ENCODE results near the gene DSN1.

DSN1 gene

DNA sequence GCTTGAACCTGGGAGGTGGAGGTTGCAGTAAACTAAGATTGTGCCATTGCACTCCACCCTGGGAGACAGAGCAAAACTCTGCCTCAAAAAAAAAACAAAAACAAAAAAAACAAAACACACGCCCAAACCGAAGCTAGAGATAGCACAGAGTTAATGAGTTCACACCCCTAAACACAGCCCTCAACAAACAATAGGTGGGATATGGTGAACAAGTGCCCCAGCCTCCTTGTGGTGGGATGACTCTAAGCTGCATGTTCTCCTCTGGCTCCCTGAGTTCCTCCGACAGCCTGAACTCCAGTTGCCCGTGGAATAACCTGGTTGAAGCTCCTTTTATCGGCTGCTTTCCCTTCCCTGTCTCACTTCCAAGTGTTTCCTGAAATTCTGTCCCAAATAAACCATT, 22.1 kb upstream of the DSN1 start:
- DNase-seq (ENCODE audit: low read depth, low spot score) = no peak

DNA sequence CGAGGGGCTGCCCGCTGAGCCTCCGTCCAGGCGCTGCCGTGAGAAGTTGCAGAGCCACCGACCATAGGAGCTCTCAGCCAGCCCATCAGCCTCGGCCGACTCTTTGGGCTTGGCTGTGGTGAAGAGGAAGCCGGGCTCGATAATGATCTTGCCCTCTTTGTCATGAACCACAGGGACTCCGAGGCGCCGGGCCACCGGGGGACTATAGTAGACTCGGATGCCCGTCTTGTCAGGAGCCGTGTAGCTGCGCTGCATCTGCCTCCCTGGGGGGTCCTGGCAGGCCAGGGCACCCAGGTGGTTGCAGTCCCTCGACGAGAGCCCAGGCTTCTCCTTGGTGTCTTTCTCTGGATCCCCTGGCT, 20.5 kb upstream of the DSN1 start:
- DNase-seq (ENCODE audit: low read depth, low spot score) = no peak

DNA sequence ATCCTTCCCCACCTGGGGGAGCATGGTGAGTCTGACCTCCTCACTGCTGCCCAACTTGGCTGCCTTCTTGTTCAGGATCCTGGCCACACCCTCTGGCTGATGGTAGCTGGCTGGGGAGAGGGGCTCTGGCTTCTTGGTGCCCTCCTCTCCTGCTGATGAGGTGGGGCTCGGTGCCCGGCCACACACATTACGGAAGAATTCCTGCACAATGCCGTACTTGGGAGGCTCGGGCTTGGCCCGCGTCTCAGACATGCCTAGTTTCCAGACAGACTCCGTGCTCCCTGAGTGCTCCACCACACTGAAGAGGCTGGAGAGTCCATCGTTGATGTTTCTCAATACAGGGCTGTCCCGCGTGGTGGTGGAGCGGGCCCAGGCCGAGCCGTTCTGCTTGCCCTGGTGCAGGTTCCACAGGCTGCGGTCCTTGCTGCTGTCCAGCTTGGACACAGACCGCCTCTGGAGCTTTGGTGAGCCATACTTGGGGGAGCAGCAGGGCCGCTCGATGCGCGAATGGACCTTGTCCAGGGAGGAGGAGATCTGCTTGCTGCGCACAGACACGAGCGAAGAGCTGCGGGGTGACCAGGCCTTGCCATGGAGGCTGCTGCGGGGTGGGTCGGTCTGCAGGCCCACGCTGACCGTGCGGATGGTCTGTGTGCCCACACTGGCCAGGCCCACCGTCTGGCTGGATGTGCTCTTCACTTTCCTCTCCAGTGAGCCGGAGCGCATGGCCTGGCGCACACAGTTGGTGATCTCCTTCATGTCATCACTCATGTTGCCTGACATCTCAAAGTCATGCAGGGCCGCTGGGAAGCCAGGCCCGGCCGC, 19.9 kb upstream of the DSN1 start:
- DNase-seq (ENCODE audit: low read depth, low spot score) = no peak

DNA sequence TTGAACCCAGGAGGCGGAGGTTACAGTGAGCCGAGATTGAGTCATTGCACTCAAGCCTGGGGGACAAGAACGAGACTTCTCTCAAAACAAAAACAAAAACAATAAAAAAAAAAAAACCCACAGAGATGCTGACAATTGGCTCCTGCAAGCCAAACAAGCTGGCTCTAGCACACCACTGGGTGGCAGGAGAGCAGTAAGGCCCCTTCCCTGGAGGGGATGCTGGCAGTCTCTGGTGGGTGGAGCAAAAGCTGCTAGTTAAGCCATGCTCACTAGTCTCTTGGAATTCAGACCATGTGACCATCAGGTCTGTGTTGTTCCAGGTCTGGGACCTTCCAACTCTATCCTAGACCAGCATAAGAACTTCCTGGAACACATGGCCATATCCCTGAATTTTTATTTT, 18.9 kb upstream of the DSN1 start:
- DNase-seq (ENCODE audit: low read depth, low spot score) = no peak

GRCh38 chr20:36791862-36792261, 18.3 kb upstream of the DSN1 start:
- no peak for DNase-seq (ENCODE audit: low read depth, low spot score)

DNA sequence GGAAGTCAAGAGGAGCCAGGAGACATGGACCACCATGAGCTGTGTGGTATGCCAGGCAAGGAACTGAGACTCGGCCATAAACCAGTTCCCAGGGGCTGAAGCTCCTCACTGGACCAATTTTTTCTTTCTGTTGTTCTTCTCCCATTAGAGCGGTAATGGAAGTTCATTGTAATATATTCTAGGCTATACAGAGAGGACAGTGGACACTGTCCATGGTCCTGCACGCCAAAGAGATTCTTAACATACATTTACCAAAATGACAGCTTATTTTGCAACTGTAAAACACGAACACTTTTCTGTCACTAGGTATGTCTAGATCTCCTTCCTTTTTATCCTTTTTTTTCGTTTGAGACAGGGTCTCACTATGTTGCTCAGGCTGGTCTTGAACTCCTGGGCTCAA, 13.1 kb upstream of the DSN1 start:
- DNase-seq (ENCODE audit: low read depth, low spot score) = no peak

- no peak for DNase-seq (ENCODE audit: low read depth, low spot score)
Measured at GRCh38 chr20:36786246-36786645, 12.7 kb upstream of the DSN1 start.

- DNase-seq (ENCODE audit: low read depth, low spot score) = no peak
Measured at GRCh38 chr20:36785308-36785707, 11.7 kb upstream of the DSN1 start.

DNA sequence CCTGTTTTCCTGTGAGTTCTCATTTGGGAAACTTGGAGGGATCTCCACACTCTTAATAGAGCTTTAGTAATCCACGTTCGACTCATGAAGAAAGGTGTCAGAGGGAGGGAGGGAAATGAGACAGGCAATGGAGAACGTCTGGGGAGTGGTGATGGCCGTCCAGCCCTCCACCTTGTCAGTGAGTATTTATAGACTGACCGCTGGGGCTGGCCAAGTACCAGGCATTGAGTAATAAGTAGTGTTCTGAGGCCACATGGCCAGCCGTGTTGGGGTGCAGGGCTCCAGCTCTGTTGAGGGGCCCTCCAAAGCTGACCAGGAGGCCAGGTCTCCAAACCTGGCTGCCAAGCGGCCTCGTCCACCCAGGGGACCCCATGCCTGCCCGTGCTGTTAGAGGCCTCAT, 11.3 kb upstream of the DSN1 start:
- DNase-seq (ENCODE audit: low read depth, low spot score) = no peak

GRCh38 chr20:36784116-36784515, 10.6 kb upstream of the DSN1 start:
- DNase-seq (ENCODE audit: low read depth, low spot score) = no peak

GRCh38 chr20:36779656-36780025, 6.1 kb upstream of the DSN1 start:
- DNase-seq (ENCODE audit: low read depth, low spot score) = no peak

DNA sequence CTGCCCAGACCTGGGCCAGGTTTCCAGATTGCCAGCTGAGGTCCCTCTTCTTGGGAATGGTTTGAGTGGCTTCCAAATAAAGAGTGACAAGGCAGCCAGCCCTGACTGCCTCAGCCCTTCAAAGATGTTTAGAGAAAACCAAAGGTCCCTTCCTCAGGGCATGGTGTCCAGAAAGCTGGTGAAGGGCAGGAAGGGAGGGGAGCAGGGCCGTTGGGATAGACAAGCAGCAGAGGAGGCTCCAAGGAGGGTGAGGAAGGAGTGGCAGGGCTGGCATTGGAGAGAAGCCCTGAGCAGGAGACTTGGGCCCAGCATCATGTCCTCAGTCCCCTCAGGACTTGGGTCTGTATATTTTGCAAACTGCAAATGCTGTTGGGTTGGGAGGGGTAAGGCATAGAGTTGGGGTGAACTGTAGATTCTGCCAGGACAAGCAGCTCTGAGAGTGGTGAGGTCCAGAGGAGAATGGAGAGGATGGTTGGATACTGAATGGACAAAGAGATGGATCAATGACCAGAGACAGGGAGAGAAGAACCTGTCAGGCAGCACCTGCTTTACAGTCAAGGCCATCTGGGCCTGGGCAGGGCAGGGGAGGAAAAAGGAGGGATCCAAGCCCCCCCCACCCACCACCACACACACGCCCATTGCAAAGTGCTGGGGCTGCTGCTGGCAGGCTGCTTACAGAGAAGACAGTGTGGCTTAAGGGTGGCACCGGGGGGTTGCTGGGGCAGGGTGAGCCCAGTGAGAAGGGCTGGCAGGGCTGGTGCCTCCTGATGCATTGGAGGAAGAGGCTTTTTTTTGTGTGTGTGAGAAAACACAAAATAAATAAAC, 5.5 kb upstream of the DSN1 start:
- no peak for DNase-seq (ENCODE audit: low read depth, low spot score)

DNA sequence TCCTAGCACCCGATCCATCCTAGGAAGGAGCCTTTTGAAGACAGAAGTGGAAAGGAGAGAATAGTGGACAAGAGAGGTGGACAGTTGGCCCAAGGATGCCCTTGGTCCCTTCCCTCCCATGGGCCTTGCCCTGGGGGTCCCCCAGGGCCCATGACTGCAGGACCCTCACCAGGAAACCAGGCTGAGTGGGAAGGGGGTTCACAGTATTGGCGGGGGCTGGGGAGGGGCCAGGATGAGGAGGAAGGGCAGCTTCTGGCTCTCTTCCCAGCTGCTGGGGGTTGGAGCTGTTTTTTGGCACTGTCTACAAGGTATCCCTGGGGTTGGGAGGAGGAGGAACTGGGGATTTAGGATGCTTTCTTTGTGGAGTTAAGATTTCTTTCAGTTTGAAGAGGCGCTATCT, 4.0 kb upstream of the DSN1 start:
- no peak for DNase-seq (ENCODE audit: low read depth, low spot score)

DNA sequence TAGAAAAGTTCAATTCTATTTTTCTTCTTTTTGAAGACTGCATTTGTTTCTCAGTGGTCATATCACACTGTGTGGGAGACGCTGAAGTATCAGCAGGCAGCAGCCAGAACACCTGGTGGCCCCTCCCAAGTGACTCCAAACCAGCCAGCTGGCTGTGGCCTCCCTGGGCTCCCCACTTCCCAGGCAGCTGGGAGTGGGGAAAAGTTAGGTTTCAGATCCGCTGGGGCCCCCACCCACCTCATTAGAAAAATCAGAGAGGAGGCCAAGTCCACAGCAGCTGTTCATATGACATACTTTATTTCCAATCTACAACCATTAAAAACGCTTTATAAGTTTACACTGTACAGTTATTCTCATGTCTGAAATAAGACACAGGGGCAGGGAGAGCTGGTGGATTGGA, 3.6 kb upstream of the DSN1 start:
- DNase-seq (ENCODE audit: low read depth, low spot score) = no peak

DNA sequence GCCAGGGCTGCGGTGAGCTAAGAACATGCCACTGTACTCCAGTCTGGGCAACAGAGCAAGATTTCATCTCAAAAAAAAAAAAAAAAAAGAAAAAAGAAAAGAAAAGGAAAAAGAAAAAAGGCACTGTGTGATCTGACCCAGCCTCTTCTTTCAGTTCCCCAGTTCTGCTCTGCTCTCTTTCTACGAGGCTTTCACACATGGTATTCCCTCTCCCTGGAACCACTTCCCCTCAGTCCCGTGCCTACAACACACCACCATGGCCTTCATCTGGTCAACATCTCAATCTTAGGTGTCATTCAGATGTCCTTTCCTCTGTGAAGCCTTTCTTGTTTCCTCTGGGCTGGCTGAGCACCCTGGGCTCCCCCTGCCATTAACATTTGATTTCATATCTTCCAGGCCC, 2.3 kb upstream of the DSN1 start:
- DNase-seq (ENCODE audit: low read depth, low spot score) = no peak

- no peak for DNase-seq (ENCODE audit: low read depth, low spot score)
Measured at GRCh38 chr20:36775196-36775595, 1.6 kb upstream of the DSN1 start.

DNA sequence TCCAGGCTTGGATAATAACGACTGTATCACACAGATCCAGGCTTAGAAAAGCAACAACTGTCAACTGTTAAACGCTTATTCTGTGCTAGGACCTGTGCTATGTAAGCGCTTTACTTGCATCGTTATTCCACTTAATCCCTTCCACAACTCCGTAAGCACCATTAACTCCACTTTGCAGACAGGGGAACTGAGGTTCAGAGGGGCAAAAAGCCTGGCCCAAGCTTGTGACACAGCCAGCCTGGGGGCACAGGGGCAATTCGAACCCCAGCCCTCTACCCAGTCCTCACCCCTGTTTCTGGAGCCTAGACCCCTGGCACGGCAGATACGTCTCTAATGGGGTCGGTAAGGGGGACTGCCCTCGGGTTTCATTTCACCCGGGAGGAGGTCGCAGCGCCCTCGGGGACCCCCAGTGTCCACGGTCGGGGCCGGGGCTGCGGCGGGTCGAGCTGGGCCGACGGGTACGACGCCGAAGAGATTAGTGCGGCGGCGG, 411 bp downstream of the DSN1 start:
- DNase-seq (ENCODE audit: low read depth, low spot score) = no peak

DNA sequence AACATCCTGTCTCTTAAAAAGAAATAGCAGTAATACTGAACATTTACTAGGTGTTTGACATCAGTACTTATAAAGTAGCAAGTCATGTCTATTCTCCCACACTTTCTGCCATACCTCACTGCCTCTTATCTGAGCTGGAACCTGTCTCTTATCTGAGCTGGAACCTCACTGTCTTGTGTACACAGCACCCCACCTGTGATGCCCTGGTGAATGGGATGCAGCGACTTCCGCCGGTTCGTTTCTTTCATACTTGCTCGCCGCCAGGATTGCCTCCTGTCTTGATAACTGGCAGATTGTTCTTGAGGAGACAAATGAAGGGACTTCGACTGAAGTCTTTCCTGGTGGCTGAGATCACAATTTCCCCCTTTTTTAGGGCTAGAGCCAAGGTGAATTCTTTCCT, 2.9 kb downstream of the DSN1 start:
- DNase-seq (ENCODE audit: low read depth, low spot score) = no peak

- no peak for DNase-seq (ENCODE audit: low read depth, low spot score)
Measured at GRCh38 chr20:36768768-36769430, 4.7 kb downstream of the DSN1 start.

GRCh38 chr20:36761125-36761524, 12.4 kb downstream of the DSN1 start:
- DNase-seq (ENCODE audit: low read depth, low spot score) = no peak

DNA sequence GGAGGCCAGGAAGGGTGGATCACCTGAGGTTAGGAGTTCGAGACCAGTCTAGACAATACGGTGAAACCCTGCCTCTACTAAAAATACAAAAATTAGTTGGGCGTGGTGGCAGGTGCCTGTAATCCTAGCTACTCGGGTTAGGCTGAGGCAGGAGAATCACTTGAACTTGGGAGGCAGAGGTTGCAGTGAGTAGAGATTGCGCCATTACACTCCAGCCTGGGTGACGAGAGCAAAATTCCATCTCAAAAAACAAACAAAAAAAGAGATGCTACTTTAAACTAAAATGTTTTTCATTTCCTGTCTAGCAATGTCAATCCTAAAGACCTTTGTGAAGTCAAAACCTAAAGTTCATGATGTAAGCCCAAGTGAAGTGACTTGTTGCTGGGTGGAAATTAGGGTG, 12.9 kb downstream of the DSN1 start:
- DNase-seq (ENCODE audit: low read depth, low spot score) = no peak

GRCh38 chr20:36758276-36758675, 15.3 kb downstream of the DSN1 start:
- no peak for DNase-seq (ENCODE audit: low read depth, low spot score)

- no peak for DNase-seq (ENCODE audit: low read depth, low spot score)
Measured at GRCh38 chr20:36756496-36756895, 17.1 kb downstream of the DSN1 start.

All from activated CD4-positive, CD25-positive, alpha-beta regulatory T cell treated with anti-CD3 and anti-CD28 coated beads, Interleukin-2, amount 50 U/mL, for 16 hours (primary cell).